ENCODE measurements around the gene MAD1L1.
"Not testable (repeated sequence)": the region's sequence is repeated elsewhere in the genome, so short reads cannot be mapped to it uniquely, and the experiment has no call there.

The MAD1L1 gene

GRCh38 chr7:1815551-1816281 is 417.0 kb downstream of the MAD1L1 start:
- not testable (repeated sequence) for DNase-seq

- no peak for DNase-seq
Observed at GRCh38 chr7:1815051-1815481, 417.7 kb downstream of the MAD1L1 start.

GRCh38 chr7:1814089-1814811 is 418.5 kb downstream of the MAD1L1 start:
- DNase-seq, result no peak

- no peak for DNase-seq
Observed at GRCh38 chr7:1813394-1814088, 419.2 kb downstream of the MAD1L1 start.

- DNase-seq, result no peak
Observed at GRCh38 chr7:1812509-1813393, 420.0 kb downstream of the MAD1L1 start.

GRCh38 chr7:1811850-1812508 is 420.8 kb downstream of the MAD1L1 start:
- no peak for DNase-seq

GRCh38 chr7:1810961-1811849 is 421.5 kb downstream of the MAD1L1 start:
- no peak for DNase-seq

- no peak for DNase-seq
Observed at GRCh38 chr7:1810521-1810920, 422.2 kb downstream of the MAD1L1 start.

- DNase-seq, result no peak
Observed at GRCh38 chr7:1809601-1810258, 423.0 kb downstream of the MAD1L1 start.

- no peak for DNase-seq
Observed at GRCh38 chr7:1809070-1809469, 423.7 kb downstream of the MAD1L1 start.

GRCh38 chr7:1807821-1808600 is 424.7 kb downstream of the MAD1L1 start:
- no peak for DNase-seq

GRCh38 chr7:1806354-1806753 is 426.4 kb downstream of the MAD1L1 start:
- DNase-seq, result no peak

GRCh38 chr7:1804310-1804709 is 428.4 kb downstream of the MAD1L1 start:
- DNase-seq, result no peak

- no peak for DNase-seq
Observed at GRCh38 chr7:1802899-1803298, 429.8 kb downstream of the MAD1L1 start.

- no peak for DNase-seq
Observed at GRCh38 chr7:1800902-1801301, 431.8 kb downstream of the MAD1L1 start.

- no peak for DNase-seq
Observed at GRCh38 chr7:1798191-1798590, 434.6 kb downstream of the MAD1L1 start.

- DNase-seq, result no peak
Observed at GRCh38 chr7:1794888-1795542, 437.7 kb downstream of the MAD1L1 start.

GRCh38 chr7:1787681-1788235 is 445.0 kb downstream of the MAD1L1 start:
- no peak for DNase-seq

GRCh38 chr7:1787241-1787640 is 445.5 kb downstream of the MAD1L1 start:
- no peak for DNase-seq

Measured in activated CD4-positive, alpha-beta T cell treated with anti-CD3 and anti-CD28 coated beads, Interleukin-2, Interleukin-6, amounts not matched to agents 100 ng/mL and 50 ng/mL, durations not matched to agents 16 hours and 8 hours (primary cell).